SU-DHL-6 (cell line): ENCODE measurements around the gene MT1B.

ENCODE experiments used
- EZH2phosphoT487 ChIP-seq: fragments of 200-600 bp; sonication (generic), shearing (Covaris generic); conservative IDR thresholded peaks from 2 replicates; pipeline ENCODE4 v1.6.1; 2018; ENCODE audit warnings: mild to moderate bottlenecking, antibody characterized with exemption, low read length, moderate library complexity, mixed read lengths
- TF ChIP-seq, protein P1 (sequence below): fragments of 200-600 bp; sonication (generic); IDR thresholded peaks from one replicate; pipeline ENCODE4 v1.5.1; 2017; ENCODE audit warnings: antibody characterized with exemption, mild to moderate bottlenecking, low read length, moderate library complexity; ENCODE audit not compliant: insufficient read depth, poor library complexity, severe bottlenecking

DNA sequence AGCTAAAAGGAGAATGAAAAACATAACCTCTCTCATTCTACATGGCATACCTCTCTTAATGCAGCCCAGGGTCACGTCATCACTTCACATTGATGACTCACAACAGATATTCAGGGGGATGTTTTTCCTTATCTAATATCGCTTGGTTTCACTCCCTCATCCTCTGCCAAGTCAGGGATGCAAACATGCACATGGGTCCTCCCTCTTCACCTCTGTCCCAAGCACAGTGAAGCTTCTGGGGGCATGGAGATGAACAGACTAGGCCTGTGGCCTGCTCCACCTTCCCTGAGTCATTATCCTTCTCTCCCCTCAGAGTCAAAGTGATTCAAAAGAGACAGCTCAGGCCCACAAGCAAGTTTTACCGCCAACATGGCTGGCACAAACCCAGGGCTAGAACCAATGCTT is 45.6 kb upstream of the MT1B start:
- TF ChIP-seq, protein P1, sequence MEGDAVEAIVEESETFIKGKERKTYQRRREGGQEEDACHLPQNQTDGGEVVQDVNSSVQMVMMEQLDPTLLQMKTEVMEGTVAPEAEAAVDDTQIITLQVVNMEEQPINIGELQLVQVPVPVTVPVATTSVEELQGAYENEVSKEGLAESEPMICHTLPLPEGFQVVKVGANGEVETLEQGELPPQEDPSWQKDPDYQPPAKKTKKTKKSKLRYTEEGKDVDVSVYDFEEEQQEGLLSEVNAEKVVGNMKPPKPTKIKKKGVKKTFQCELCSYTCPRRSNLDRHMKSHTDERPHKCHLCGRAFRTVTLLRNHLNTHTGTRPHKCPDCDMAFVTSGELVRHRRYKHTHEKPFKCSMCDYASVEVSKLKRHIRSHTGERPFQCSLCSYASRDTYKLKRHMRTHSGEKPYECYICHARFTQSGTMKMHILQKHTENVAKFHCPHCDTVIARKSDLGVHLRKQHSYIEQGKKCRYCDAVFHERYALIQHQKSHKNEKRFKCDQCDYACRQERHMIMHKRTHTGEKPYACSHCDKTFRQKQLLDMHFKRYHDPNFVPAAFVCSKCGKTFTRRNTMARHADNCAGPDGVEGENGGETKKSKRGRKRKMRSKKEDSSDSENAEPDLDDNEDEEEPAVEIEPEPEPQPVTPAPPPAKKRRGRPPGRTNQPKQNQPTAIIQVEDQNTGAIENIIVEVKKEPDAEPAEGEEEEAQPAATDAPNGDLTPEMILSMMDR = no peak
- no peak for TF ChIP-seq EZH2phosphoT487
